ENCODE results near the gene TYMP. TPM values are rescaled to one million over a fixed set of nuclear protein-coding genes. Genes with fewer than 3 reads are reported as not detected.
A peak's percentile ranks its signal among the peaks of the same experiment; 100 is the strongest.

TYMP gene
- total and polyA plus RNA-seq, 2 of the 4 experiments (the other 2 are of a cell fraction): 0.18 to 0.74 TPM

DNA sequence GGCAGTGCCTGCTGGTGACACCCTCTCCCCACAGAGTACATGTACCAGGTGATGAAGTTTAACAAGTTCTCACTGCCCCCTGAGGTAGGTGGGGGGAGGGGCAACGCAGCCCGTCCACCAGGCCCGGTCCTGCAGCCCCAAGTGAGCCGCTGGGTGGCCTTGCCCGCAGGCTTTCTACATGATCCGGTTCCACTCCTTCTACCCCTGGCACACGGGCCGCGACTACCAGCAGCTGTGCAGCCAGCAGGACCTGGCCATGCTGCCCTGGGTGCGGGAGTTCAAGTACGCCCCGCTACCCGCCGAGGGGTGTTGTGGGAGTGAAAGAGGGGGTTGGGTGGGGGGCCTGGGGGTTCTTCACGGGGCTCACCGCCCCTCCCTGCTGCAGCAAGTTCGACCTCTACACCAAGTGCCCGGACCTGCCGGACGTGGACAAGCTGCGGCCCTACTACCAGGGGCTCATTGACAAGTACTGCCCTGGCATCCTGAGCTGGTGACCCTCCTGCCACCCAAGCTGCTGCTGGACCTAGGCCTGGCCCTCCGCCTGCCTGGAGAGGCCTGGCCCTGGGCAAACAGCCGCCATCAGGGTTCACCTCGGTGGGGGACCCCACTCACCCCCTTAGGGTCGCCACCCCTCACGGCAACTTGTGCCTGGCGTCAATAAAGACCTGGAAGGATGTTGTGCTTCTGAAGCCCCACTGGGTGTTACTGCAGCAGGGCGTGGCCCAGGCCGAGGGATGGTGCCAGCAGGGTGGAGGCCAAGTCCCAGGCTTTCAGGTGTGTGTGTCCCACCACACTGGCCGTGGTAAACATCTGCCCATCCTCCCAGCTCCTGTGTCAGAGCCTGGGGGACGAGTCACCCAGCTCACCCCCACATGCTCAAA, 40.2 kb downstream of the TYMP start:
- intact Hi-C loops (cut with micrococcal nuclease): no loop called here
- no peak overlapping the region for H2BK120ac ChIP-seq (ENCODE audit: low read depth, low read length)
- no peak overlapping the region for H2BK20ac ChIP-seq (ENCODE audit: low read depth, low read length)
- no peak overlapping the region for H3K14ac ChIP-seq (replicated peaks; ENCODE audit: low read depth, low read length)
- in situ Hi-C loops (cut with MboI; ENCODE audit: low sequenced_read_pairs): no loop called here
- H4K91ac ChIP-seq (ENCODE audit: insufficient read depth, low read depth, low read length): no peak overlapping the region
- H3K18ac ChIP-seq (ENCODE audit: low read depth, low read length): no peak overlapping the region
- ChIA-PET CTCF (interaction anchor here (1.0 kb wide), 1 partner anchor 9 kb away, joined by 4 read pairs; no protein-coding TSS in a partner anchor), POLR2A (ENCODE audit: unreplicated experiment) (no interaction called here)
- peak overlapping the region; percentile 32 for H2AFZ ChIP-seq (replicated peaks; ENCODE audit: low read length, poor library complexity)
- DNase-seq (no peak), ATAC-seq (ENCODE audit: low read depth) (no peak)
- H4K5ac ChIP-seq (ENCODE audit: low read depth, low read length): no peak overlapping the region
- no peaks in the 10 kb centered on the region; the same call in none of the 2 replicates for H3K27me3 ChIP-seq (ENCODE audit: control insufficient read depth, insufficient read depth, low read length)
- no peaks in the 10 kb centered on the region; the same call in 1 of the 2 replicates for H4K20me1 ChIP-seq (ENCODE audit: insufficient read depth, low read length)
- no peak overlapping the region for H3K4ac ChIP-seq (ENCODE audit: low read depth, low read length)
- no peak overlapping the region for H3K27ac ChIP-seq (ENCODE audit: insufficient read depth, low read length)
- no TSS peak for BruUV-seq (replicated peaks)
- no peak overlapping the region for H2AK5ac ChIP-seq (ENCODE audit: low read depth, low read length)
- no peak overlapping the region for H3K4me2 ChIP-seq (ENCODE audit: low read depth, low read length)
- H4K8ac ChIP-seq (ENCODE audit: low read depth in 2 of 2, low read length in 2 of 2): no peak overlapping the region
- no peaks in the 10 kb centered on the region for H3K9me1 ChIP-seq (ENCODE audit: insufficient read depth, low read length)
- TF ChIP-seq RFX5 (IDR thresholded peaks at IDR 0.05; ENCODE audit: low read depth, low read length): no peak
- TF ChIP-seq BHLHE40 (IDR thresholded peaks at IDR 0.05; ENCODE audit: low read depth, low read length): no peak
- H3K79me1 ChIP-seq (ENCODE audit: low read depth in 1 of 2, low read length in 2 of 2): no peaks in the 10 kb centered on the region
- no peak overlapping the region for H2BK5ac ChIP-seq (ENCODE audit: low read depth, low read length, poor library complexity, severe bottlenecking)
- H3K9ac ChIP-seq (ENCODE audit: low read depth, low read length): no peak overlapping the region
- H2BK15ac ChIP-seq (ENCODE audit: low read depth, low read length): no peak overlapping the region
- H3K56ac ChIP-seq (ENCODE audit: extremely low read depth, insufficient read depth, low read length): no peak overlapping the region
- no peak overlapping the region for H3K23ac ChIP-seq (ENCODE audit: low read depth, low read length)
- dilution Hi-C loops (cut with HindIII; ENCODE audit: low sequenced_read_pairs, unreplicated experiment): no loop called here
- no peaks in the 10 kb centered on the region for H3K36me3 ChIP-seq (ENCODE audit: control insufficient read depth, insufficient read depth, low read length)
- WGBS, 2 experiments (ENCODE audit: extremely low coverage in 2 of 2, insufficient read length in 1 of 2): 89% methylated on average over 9 of the region's 31 CpGs; no CpG with 5 or more reads in 1 of the 2 experiments
- no peaks in the 10 kb centered on the region for H3K9me3 ChIP-seq (ENCODE audit: control insufficient read depth, insufficient read depth, low read length)
- H3K4me3 ChIP-seq (ENCODE audit: insufficient read depth, low read depth, low read length): no peak overlapping the region
- H3K4me1 ChIP-seq (ENCODE audit: control insufficient read depth, insufficient read depth, low read length): no peaks in the 10 kb centered on the region
- H2AK9ac ChIP-seq (replicated peaks; ENCODE audit: low read depth, low read length, poor library complexity): no peak overlapping the region
